ENCODE data around the gene PATZ1.

- TF ChIP-seq CTCF (IDR thresholded peaks at IDR 0.05; ENCODE audit: extremely low read depth in 1 of 2, insufficient read depth in 1 of 2, low read depth in 1 of 2, low read length in 2 of 2) (peak; percentile 84 to 86), POLR2AphosphoS5 (IDR thresholded peaks at IDR 0.05; ENCODE audit: insufficient read depth, low read depth, low read length) (no peak), POLR2A (IDR thresholded peaks at IDR 0.05; ENCODE audit: low read depth, low read length) (no peak), EZH2 (IDR thresholded peaks at IDR 0.05; ENCODE audit: borderline replicate concordance, low read depth, low read length, severe bottlenecking) (no peak), MAX (IDR thresholded peaks at IDR 0.05; ENCODE audit: insufficient read depth, insufficient read length) (no peak), MYC (IDR thresholded peaks at IDR 0.05; ENCODE audit: low read depth, low read length) (no peak)
Measured at GRCh38 chr22:31313366-31314147, 32.6 kb downstream of the PATZ1 start.
